GM18951 (cell line): ENCODE data around the gene LILRA5.

Source experiments
- POLR2A ChIP-seq: IDR thresholded peaks from 4 replicates; pipeline ENCODE4 v1.6.1; 2011; ENCODE audit warnings: mild to moderate bottlenecking; ENCODE audit not compliant: insufficient read length, insufficient read depth; ENCODE audit errors: extremely low read depth
- in situ Hi-C: fragments of 300-500 bp; cut with MboI; formaldehyde crosslinking; loops from one replicate; pipeline ENCODE4 v1.12.0; 2022; ENCODE audit warnings: low sequenced_read_pairs, mixed read lengths, inconsistent platforms; ENCODE audit not compliant: unreplicated experiment

The LILRA5 gene

GRCh38 chr19:54262470-54262869 lies 50.5 kb downstream of the LILRA5 start:
- in situ Hi-C loops: no loop called here
- no peak for TF ChIP-seq POLR2A

DNA sequence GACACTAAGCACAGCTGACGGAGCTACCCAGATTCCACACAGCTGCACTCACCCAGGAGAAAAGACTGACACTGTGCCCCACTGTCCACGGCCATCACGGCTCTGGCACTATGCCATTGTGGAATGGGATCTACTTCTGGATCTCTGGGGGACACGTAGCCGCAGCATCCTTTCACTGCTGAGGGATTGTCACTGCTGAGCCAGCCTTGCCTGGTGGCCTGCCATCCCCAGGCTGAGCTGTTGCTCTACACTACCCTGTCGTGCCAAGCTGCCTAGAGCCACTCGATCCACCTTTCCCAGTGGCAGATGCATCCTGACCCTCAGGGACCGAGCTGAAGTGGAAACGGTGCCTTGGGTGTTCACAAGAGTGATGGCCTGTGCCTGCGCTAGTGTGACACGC lies 50.9 kb downstream of the LILRA5 start:
- in situ Hi-C loops: no loop called here
- no peak for TF ChIP-seq POLR2A

DNA sequence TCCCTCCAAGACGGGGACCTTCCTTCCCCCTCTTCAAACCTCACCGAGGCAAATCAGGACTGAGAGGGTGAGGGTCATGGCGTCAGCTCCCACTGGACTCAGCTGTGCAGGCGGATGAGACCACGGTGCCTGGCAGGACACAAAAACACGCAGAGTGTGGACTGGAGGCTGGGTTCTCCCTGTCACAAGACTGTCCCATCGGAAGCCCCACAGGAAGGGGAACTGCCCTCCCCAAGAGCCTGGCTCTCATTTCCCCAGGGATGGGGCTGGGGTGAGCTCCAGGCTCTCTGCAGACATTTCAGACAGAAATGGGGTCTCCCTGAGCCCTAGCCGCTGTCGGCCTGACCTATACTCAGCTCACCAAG lies 55.9 kb downstream of the LILRA5 start, which contains the start of gene LILRB5:
Gene LILRB5, minus strand, starts transcription at position 158 of the 365 bp plus-strand sequence. Its CDS starts 80 bp downstream, at position 78.
- in situ Hi-C loops: no loop called here
- TF ChIP-seq POLR2A: no peak
